ENCODE measurements around the gene ESAM.

- no peak for TF ChIP-seq EZH2 (IDR thresholded peaks at IDR 0.05)
- no peak for TF ChIP-seq POLR2AphosphoS5 (IDR thresholded peaks at IDR 0.05; ENCODE audit: borderline replicate concordance, low read depth, low read length)
Observed at GRCh38 chr11:124756033-124756752, 5.9 kb downstream of the ESAM start.

Measured in SK-N-MC (cell line).